M059J (cell line): ENCODE results near the gene LAMTOR2. TPM values are rescaled to one million over a fixed set of nuclear protein-coding genes. Genes with fewer than 3 reads are reported as not detected.
"Not testable (repeated sequence)": the region's sequence is repeated elsewhere in the genome, so short reads cannot be mapped to it uniquely, and the experiment has no call there.

Source experiments
- DNase-seq: peaks from one replicate; pipeline ENCODE4 v3.0.0-alpha.2; 2012; ENCODE audit warnings: low read depth
- total RNA-seq: library from RNA; depleted of rRNA; stranded (reverse); fragments of >200 nt; shearing (Covaris generic); gene quantifications from 2 replicates; pipeline ENCODE4 v1.2.3, GENCODE V29; 2014; rRNA removed

The LAMTOR2 gene
- total RNA-seq = 41.7 and 60.2 TPM in 2 replicates

GRCh38 chr1:156054500-156055280, at the start of gene LAMTOR2:
Gene LAMTOR2 (plus strand): TSS chr1:156054782. CDS start chr1:156054890, 108 bp downstream.
- DNase-seq = peak; percentile 98

- DNase-seq = no peak
These were observed 49.6 kb upstream of the LAMTOR2 start for GRCh38 chr1:156004843-156005584.

GRCh38 chr1:156006666-156007376, 47.8 kb upstream of the LAMTOR2 start:
- DNase-seq = peak; percentile 42

GRCh38 chr1:156009404-156009803, 45.2 kb upstream of the LAMTOR2 start:
- DNase-seq = no peak

GRCh38 chr1:156012051-156012817, 42.3 kb upstream of the LAMTOR2 start:
- DNase-seq = no peak

- DNase-seq = no peak
These were observed 39.8 kb upstream of the LAMTOR2 start for GRCh38 chr1:156014829-156015228.

- no peak for DNase-seq
These were observed 34.7 kb upstream of the LAMTOR2 start for GRCh38 chr1:156019946-156020292.

- peak; percentile 95 for DNase-seq
These were observed 34.1 kb upstream of the LAMTOR2 start, which contains the start of gene SSR2 for GRCh38 chr1:156020293-156021092. Gene SSR2 (minus strand): TSS chr1:156020951. CDS start chr1:156020167, 784 bp downstream.

GRCh38 chr1:156021093-156021428, 33.5 kb upstream of the LAMTOR2 start:
- no peak for DNase-seq

- no peak for DNase-seq
These were observed 32.6 kb upstream of the LAMTOR2 start for GRCh38 chr1:156021954-156022353.

GRCh38 chr1:156024801-156025200, 29.8 kb upstream of the LAMTOR2 start:
- no peak for DNase-seq

GRCh38 chr1:156025876-156026275, 28.7 kb upstream of the LAMTOR2 start:
- DNase-seq = peak; percentile 39

GRCh38 chr1:156026588-156026987, 28.0 kb upstream of the LAMTOR2 start:
- no peak for DNase-seq

GRCh38 chr1:156033011-156033410, 21.6 kb upstream of the LAMTOR2 start:
- DNase-seq = no peak

- DNase-seq = not testable (repeated sequence)
These were observed 19.6 kb upstream of the LAMTOR2 start for GRCh38 chr1:156034991-156035390.

GRCh38 chr1:156042828-156043227, 11.8 kb upstream of the LAMTOR2 start:
- DNase-seq = no peak

- no peak for DNase-seq
These were observed 9.5 kb upstream of the LAMTOR2 start for GRCh38 chr1:156045076-156045475.

GRCh38 chr1:156048663-156049258, 5.8 kb upstream of the LAMTOR2 start:
- DNase-seq = no peak

GRCh38 chr1:156050376-156050775, 4.2 kb upstream of the LAMTOR2 start:
- DNase-seq = no peak

GRCh38 chr1:156051011-156051725, 3.4 kb upstream of the LAMTOR2 start:
- no peak for DNase-seq
